HG03108 (cell line): ENCODE measurements around the gene PRR20G.
"Not testable (repeated sequence)": the region's sequence is repeated elsewhere in the genome, so short reads cannot be mapped to it uniquely, and the experiment has no call there.

Source experiments
- ATAC-seq: cut with Tn5 transposase; IDR thresholded peaks from one replicate; pipeline ENCODE4 v1.9.1; 2021; ENCODE audit warnings: moderate library complexity; ENCODE audit not compliant: unreplicated experiment

The PRR20G gene

GRCh38 chr3:127304121-127304744 is 16.4 kb upstream of the PRR20G start:
- ATAC-seq: no peak

GRCh38 chr3:127299276-127299675 is 11.4 kb upstream of the PRR20G start:
- no peak for ATAC-seq

- ATAC-seq: no peak
Measured at GRCh38 chr3:127296959-127297358, 9.1 kb upstream of the PRR20G start.

- ATAC-seq: no peak
Measured at GRCh38 chr3:127296166-127296565, 8.3 kb upstream of the PRR20G start.

GRCh38 chr3:127293650-127294049 is 5.8 kb upstream of the PRR20G start:
- ATAC-seq: not testable (repeated sequence)

GRCh38 chr3:127291611-127292010 is 3.8 kb upstream of the PRR20G start:
- no peak for ATAC-seq

GRCh38 chr3:127291114-127291513 is 3.3 kb upstream of the PRR20G start:
- no peak for ATAC-seq

- no peak for ATAC-seq
Measured at GRCh38 chr3:127289706-127290575, 2.1 kb upstream of the PRR20G start.

- ATAC-seq: no peak
Measured at GRCh38 chr3:127288921-127289705, 1.3 kb upstream of the PRR20G start.

GRCh38 chr3:127288343-127288742 is 497 bp upstream of the PRR20G start:
- ATAC-seq: no peak

GRCh38 chr3:127286571-127287140 is 1.2 kb downstream of the PRR20G start:
- ATAC-seq: no peak

- ATAC-seq: no peak
Measured at GRCh38 chr3:127284258-127284657, 3.6 kb downstream of the PRR20G start.

GRCh38 chr3:127277561-127277960 is 10.3 kb downstream of the PRR20G start:
- ATAC-seq: no peak

- ATAC-seq: no peak
Measured at GRCh38 chr3:127276995-127277394, 10.9 kb downstream of the PRR20G start.

GRCh38 chr3:127276396-127276795 is 11.4 kb downstream of the PRR20G start:
- no peak for ATAC-seq

- no peak for ATAC-seq
Measured at GRCh38 chr3:127275287-127275781, 12.5 kb downstream of the PRR20G start.

GRCh38 chr3:127274200-127274760 is 13.6 kb downstream of the PRR20G start:
- no peak for ATAC-seq

GRCh38 chr3:127273206-127273605 is 14.6 kb downstream of the PRR20G start:
- no peak for ATAC-seq

- ATAC-seq: no peak
Measured at GRCh38 chr3:127266186-127266585, 21.7 kb downstream of the PRR20G start.

GRCh38 chr3:127265581-127265981 is 22.3 kb downstream of the PRR20G start:
- no peak for ATAC-seq
